Vagina (tissue), 2 donors: ENCODE data around the gene PRMT7. TPM values are rescaled to one million over a fixed set of nuclear protein-coding genes. Genes with fewer than 3 reads are reported as not detected.

ENCODE experiments used
- DNase-seq, 2 donors: peaks; one replicate each; pipeline ENCODE4 v3.0.0-alpha.2; 2017; ENCODE audit errors: extremely low spot score in 2 of 2
- H3K27ac ChIP-seq: fragments of 200-600 bp; sonication (generic); one replicate; pipeline ENCODE4 v1.5.1; 2019
- H3K27me3 ChIP-seq: fragments of 200-600 bp; sonication (generic); one replicate; pipeline ENCODE4 v1.5.1; 2019
- H3K36me3 ChIP-seq, 2 donors: fragments of 200-600 bp; sonication (generic); one replicate each; pipeline ENCODE4 v1.5.1; 2017 to 2019
- H3K4me1 ChIP-seq: fragments of 200-600 bp; sonication (generic); one replicate; pipeline ENCODE4 v1.5.1; 2019
- H3K4me3 ChIP-seq, 2 donors: fragments of 200-600 bp; sonication (generic); 1 replicate in 1 of 2; 2 replicates in 1 of 2; pipeline ENCODE4 v1.5.1; 2016 to 2019
- H3K9me3 ChIP-seq: fragments of 200-600 bp; sonication (generic); one replicate; pipeline ENCODE4 v1.5.1; 2019
- CTCF ChIP-seq, 3 experiments: fragments of 450-650 bp in 2 of 3; fragments of 200-600 bp in 1 of 3; sonication (generic) in 1 of 3; IDR thresholded peaks; one replicate each; pipeline ENCODE4 v1.5.1; 2017 to 2019; ENCODE audit warnings: antibody characterized with exemption in 3 of 3, mild to moderate bottlenecking in 2 of 3, moderate library complexity in 2 of 3
- POLR2A ChIP-seq, 2 donors: fragments of 450-650 bp; IDR thresholded peaks; one replicate each; pipeline ENCODE4 v1.6.1; 2017; ENCODE audit warnings: antibody characterized with exemption in 2 of 2, mild to moderate bottlenecking in 2 of 2, moderate library complexity in 2 of 2
- POLR2AphosphoS5 ChIP-seq, 2 donors: sonication (generic); formaldehyde crosslinking; IDR thresholded peaks; one replicate each; pipeline ENCODE4 v1.9.0; 2017; ENCODE audit warnings: antibody characterized with exemption in 2 of 2, mild to moderate bottlenecking in 2 of 2, low read depth in 1 of 2; ENCODE audit not compliant: insufficient read depth in 1 of 2
- intact Hi-C: fragments of 100-400 bp; cut with DNase I; formaldehyde crosslinking; loops from one replicate; pipeline ENCODE4 v1.15.1; 2023
- total RNA-seq: library from RNA; depleted of rRNA; stranded (reverse); fragments of >200 nt; gene quantifications from one replicate; pipeline ENCODE4 v1.2.3, GENCODE V29; 2016

The PRMT7 gene
- total RNA-seq, 1 donor from 2014 or later = 47.9 TPM

DNA sequence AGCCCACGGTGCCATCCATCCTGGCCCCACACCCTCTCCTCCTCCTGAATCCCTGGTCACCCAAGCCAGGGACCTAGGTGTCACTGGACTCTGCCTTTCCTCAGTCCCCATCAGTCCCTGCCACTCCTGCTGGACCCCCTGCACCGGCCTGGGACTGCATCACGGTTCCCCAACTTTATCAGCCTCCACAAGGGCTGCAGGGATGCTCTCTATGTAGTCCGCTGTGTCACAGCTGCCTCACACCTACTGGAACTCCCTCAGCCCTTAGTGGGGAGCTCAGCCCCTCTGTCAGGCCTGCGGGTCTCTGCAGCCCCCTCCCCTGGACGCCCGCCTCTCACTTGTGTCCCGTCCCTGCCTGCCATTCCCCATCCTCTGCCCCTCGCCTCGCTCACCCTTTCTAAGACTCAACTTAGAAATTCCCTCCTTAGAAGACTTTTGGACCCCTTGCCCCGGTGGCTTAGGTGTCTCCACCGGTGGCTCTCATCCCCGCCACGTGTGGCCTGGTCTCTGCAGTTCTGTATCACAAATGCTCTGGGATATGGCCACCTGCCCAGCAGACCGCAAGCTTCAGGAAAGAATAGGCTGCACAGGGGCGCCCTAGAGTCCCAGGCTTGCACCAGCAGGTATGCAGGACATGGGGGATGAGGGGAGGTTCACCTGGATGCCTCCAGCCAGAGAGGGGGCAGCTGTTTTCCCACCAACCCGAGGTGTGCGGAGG lies 62.9 kb downstream of the PRMT7 start:
- no peaks in the 10 kb centered on the region for H3K36me3 ChIP-seq
- no peak overlapping the region for H3K4me3 ChIP-seq
- H3K27me3 ChIP-seq = no peaks in the 10 kb centered on the region
- intact Hi-C loops = no loop called here
- H3K4me1 ChIP-seq = no peaks in the 10 kb centered on the region
- DNase-seq = no peak
- no peaks in the 10 kb centered on the region for H3K9me3 ChIP-seq
- H3K27ac ChIP-seq = no peak overlapping the region
- TF ChIP-seq POLR2A (IDR thresholded peaks at IDR 0.05) (no peak), CTCF (IDR thresholded peaks at IDR 0.05) (no peak), POLR2AphosphoS5 (IDR thresholded peaks at IDR 0.05; ENCODE audit: insufficient read depth in 1 of 2, low read depth in 1 of 2) (no peak)

GRCh38 chr16:68374246-68374805 lies 63.5 kb downstream of the PRMT7 start:
- intact Hi-C loops = no loop called here
- H3K27ac ChIP-seq = no peak overlapping the region
- no peaks in the 10 kb centered on the region for H3K4me1 ChIP-seq
- no peak overlapping the region for H3K4me3 ChIP-seq
- H3K9me3 ChIP-seq = no peaks in the 10 kb centered on the region
- H3K27me3 ChIP-seq = no peaks in the 10 kb centered on the region
- TF ChIP-seq POLR2A (IDR thresholded peaks at IDR 0.05) = no peak
- no peak for TF ChIP-seq CTCF (IDR thresholded peaks at IDR 0.05)
- no peak for TF ChIP-seq POLR2AphosphoS5 (IDR thresholded peaks at IDR 0.05; ENCODE audit: insufficient read depth in 1 of 2, low read depth in 1 of 2)
- DNase-seq = no peak
- H3K36me3 ChIP-seq = no peaks in the 10 kb centered on the region

GRCh38 chr16:68374961-68375660 lies 64.3 kb downstream of the PRMT7 start:
- H3K27me3 ChIP-seq = no peaks in the 10 kb centered on the region
- DNase-seq = no peak

GRCh38 chr16:68375801-68376536 lies 65.2 kb downstream of the PRMT7 start:
- intact Hi-C loops = no loop called here
- TF ChIP-seq POLR2AphosphoS5 (IDR thresholded peaks at IDR 0.05; ENCODE audit: insufficient read depth in 1 of 2, low read depth in 1 of 2) (no peak), CTCF (IDR thresholded peaks at IDR 0.05) (no peak), POLR2A (IDR thresholded peaks at IDR 0.05) (no peak)
- H3K4me1 ChIP-seq = no peaks in the 10 kb centered on the region
- H3K4me3 ChIP-seq = no peak overlapping the region
- H3K27ac ChIP-seq = no peak overlapping the region
- no peaks in the 10 kb centered on the region for H3K9me3 ChIP-seq
- DNase-seq = no peak
- no peaks in the 10 kb centered on the region for H3K36me3 ChIP-seq
- no peaks in the 10 kb centered on the region for H3K27me3 ChIP-seq

More at GRCh38 chr16:68374961-68375660, 64.3 kb downstream of the PRMT7 start:
- Histone ChIP-seq H3K27ac (no peak overlapping the region), H3K9me3 (no peaks in the 10 kb centered on the region), H3K4me1 (no peaks in the 10 kb centered on the region), H3K4me3 (no peak overlapping the region), H3K36me3 (no peaks in the 10 kb centered on the region)
- intact Hi-C loops = no loop called here
- no peak for TF ChIP-seq CTCF (IDR thresholded peaks at IDR 0.05)
- TF ChIP-seq POLR2A (IDR thresholded peaks at IDR 0.05) = no peak
- TF ChIP-seq POLR2AphosphoS5 (IDR thresholded peaks at IDR 0.05; ENCODE audit: insufficient read depth in 1 of 2, low read depth in 1 of 2) = no peak
